HepG2 (cell line): ENCODE results near the gene CHST4. TPM values are rescaled to one million over a fixed set of nuclear protein-coding genes. Genes with fewer than 3 reads are reported as not detected.
A peak's percentile ranks its signal among the peaks of the same experiment; 100 is the strongest.

ENCODE experiments used
- CEBPG ChIP-seq: IDR thresholded peaks from 2 replicates; pipeline ENCODE4 v1.6.1; 2016
- DR1 ChIP-seq: sonication (generic); formaldehyde crosslinking; IDR thresholded peaks from 2 replicates; pipeline ENCODE4 v1.8.0; 2021; ENCODE audit warnings: mild to moderate bottlenecking, missing genetic modification reagents, inconsistent platforms
- FOXC1 ChIP-seq: sonication (generic); formaldehyde crosslinking; IDR thresholded peaks from 2 replicates; pipeline ENCODE4 v1.8.0; 2022; ENCODE audit warnings: mild to moderate bottlenecking, missing genetic modification reagents, borderline replicate concordance
- GFI1 ChIP-seq: sonication (generic); formaldehyde crosslinking; IDR thresholded peaks from 2 replicates; pipeline ENCODE4 v1.5.0; 2020; ENCODE audit warnings: missing genetic modification reagents, mild to moderate bottlenecking, borderline replicate concordance
- HDAC6 ChIP-seq: fragments of 200-600 bp; sonication (generic); IDR thresholded peaks from 2 replicates; pipeline ENCODE4 v1.7.0; 2017; ENCODE audit warnings: mild to moderate bottlenecking, antibody characterized with exemption, low read length, low read depth
- NFE2 ChIP-seq: sonication (generic); formaldehyde crosslinking; IDR thresholded peaks from 2 replicates; pipeline ENCODE4 v1.4.0; 2020; ENCODE audit warnings: missing genetic modification reagents
- RAD51 ChIP-seq: fragments of 450-650 bp; IDR thresholded peaks from 2 replicates; pipeline ENCODE4 v1.6.1; 2016; ENCODE audit warnings: borderline replicate concordance
- THAP11 ChIP-seq: IDR thresholded peaks from 2 replicates; pipeline ENCODE4 v1.6.1; 2016; ENCODE audit warnings: missing biosample characterization, missing genetic modification reagents
- XRCC5 ChIP-seq: fragments of 200-400 bp; formaldehyde crosslinking; optimal IDR thresholded peaks from 2 replicates; pipeline ENCODE3; 2017; ENCODE audit warnings: mild to moderate bottlenecking, low read length
- ZBTB8A ChIP-seq: sonication (generic); formaldehyde crosslinking; IDR thresholded peaks from 2 replicates; pipeline ENCODE4 v1.4.0; 2020; ENCODE audit warnings: mild to moderate bottlenecking, low read depth, missing genetic modification reagents, borderline replicate concordance
- ZNF343 ChIP-seq: sonication (generic); formaldehyde crosslinking; IDR thresholded peaks from 2 replicates; pipeline ENCODE4 v1.4.0; 2020; ENCODE audit warnings: mild to moderate bottlenecking, missing genetic modification reagents
- ZNF350 ChIP-seq: sonication (generic); formaldehyde crosslinking; IDR thresholded peaks from 2 replicates; pipeline ENCODE4 v1.4.0; 2020; ENCODE audit warnings: mild to moderate bottlenecking, low read depth, missing genetic modification reagents, borderline replicate concordance
- ZNF550 ChIP-seq: sonication (generic); formaldehyde crosslinking; IDR thresholded peaks from 2 replicates; pipeline ENCODE4 v1.4.0; 2020; ENCODE audit warnings: mild to moderate bottlenecking, missing genetic modification reagents, borderline replicate concordance
- ZNF567 ChIP-seq: sonication (generic); formaldehyde crosslinking; IDR thresholded peaks from 2 replicates; pipeline ENCODE4 v1.8.1; 2023; ENCODE audit warnings: mild to moderate bottlenecking, missing genetic modification reagents, borderline replicate concordance
- ZNF607 ChIP-seq: sonication (generic); formaldehyde crosslinking; IDR thresholded peaks from 2 replicates; pipeline ENCODE4 v1.5.1; 2020; ENCODE audit warnings: missing genetic modification reagents, mild to moderate bottlenecking, borderline replicate concordance
- ZNF703 ChIP-seq: sonication (generic); formaldehyde crosslinking; IDR thresholded peaks from 2 replicates; pipeline ENCODE4 v1.5.1; 2020; ENCODE audit warnings: missing genetic modification reagents, mild to moderate bottlenecking, moderate library complexity, borderline replicate concordance
- polyA plus RNA-seq, 8 experiments: library from polyadenylated mRNA; depleted of rRNA in 3 of 8; stranded (reverse) in 7 of 8; unstranded in 1 of 8; fragments of >200 nt; fragmentation: Illumina TruSeq in 4 of 8; extraction: Trizol in 4 of 8; gene quantifications; 2 replicates each; pipeline versions ENCODE4 v1.2.1 to v1.2.3, GENCODE V29; 2011 to 2016; ENCODE audit warnings: low read depth in 4 of 8, missing spikeins in 1 of 8, mixed read lengths in 1 of 8; ENCODE audit not compliant: insufficient read depth in 1 of 8
- total RNA-seq, 5 experiments: library from RNA; depleted of rRNA; stranded (reverse); fragments of >200 nt; fragmentation: Illumina TruSeq; extraction: Trizol; gene quantifications; 2 replicates each; pipeline ENCODE4 v1.2.3, GENCODE V29; 2016; ENCODE audit warnings: low read depth in 1 of 5
- TF ChIP-seq, protein P1 (sequence below): sonication (generic); formaldehyde crosslinking; IDR thresholded peaks from 2 replicates; pipeline ENCODE4 v1.4.0; 2020; ENCODE audit warnings: mild to moderate bottlenecking, missing genetic modification reagents
- TF ChIP-seq, protein P2 (sequence below): sonication (generic); formaldehyde crosslinking; IDR thresholded peaks from 2 replicates; pipeline ENCODE4 v1.4.0; 2020; ENCODE audit warnings: mild to moderate bottlenecking, missing genetic modification reagents
- TF ChIP-seq, protein P3 (sequence below): sonication (generic); formaldehyde crosslinking; IDR thresholded peaks from 2 replicates; pipeline ENCODE4 v1.5.0; 2020; ENCODE audit warnings: missing genetic modification reagents
- TF ChIP-seq, protein P4 (sequence below): sonication (generic); formaldehyde crosslinking; IDR thresholded peaks from 2 replicates; pipeline ENCODE4 v1.4.0; 2020; ENCODE audit warnings: missing genetic modification reagents
- TF ChIP-seq, protein P5 (sequence below): sonication (generic); formaldehyde crosslinking; IDR thresholded peaks from 2 replicates; pipeline ENCODE4 v1.4.0; 2020; ENCODE audit warnings: missing genetic modification reagents

The CHST4 gene
- total and polyA plus RNA-seq, 2 of the 13 experiments (the other 11 are each of a cell fraction or from before 2014, with no cell fraction given), result not detected

DNA sequence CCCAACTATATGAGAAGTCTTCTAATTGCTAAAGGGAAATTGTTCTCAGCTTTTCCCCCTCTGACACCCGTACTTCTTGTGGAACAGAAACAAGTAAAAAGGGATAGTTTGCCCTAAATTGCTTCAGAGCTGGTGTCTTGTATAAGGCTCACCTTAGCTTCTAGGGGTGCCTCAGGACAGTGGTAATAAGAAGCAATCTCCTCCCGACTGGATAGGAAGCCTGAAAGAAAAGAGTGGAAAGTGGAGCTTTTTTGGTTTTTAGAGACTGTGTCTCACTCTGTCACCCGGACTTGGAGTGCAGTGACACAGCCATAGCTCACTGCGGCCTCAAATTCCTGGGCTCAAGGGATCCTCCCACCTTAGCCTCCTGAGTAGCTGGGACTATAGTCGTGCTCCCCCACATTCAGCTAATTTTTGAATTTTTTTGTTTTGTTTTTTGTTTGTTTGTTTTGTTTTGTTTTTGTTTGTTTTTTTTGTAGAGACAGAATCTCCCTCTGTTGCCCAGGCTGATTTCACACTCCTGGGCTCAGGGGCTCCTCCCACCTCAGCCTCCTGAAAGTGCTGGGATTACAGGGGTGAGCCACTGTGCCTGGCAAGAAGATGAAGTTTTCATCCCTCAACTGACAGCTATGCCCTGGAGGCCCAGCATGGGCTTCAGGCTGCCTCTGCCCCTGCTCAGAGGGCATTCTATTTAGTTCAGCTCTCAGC lies 47.3 kb downstream of the CHST4 start (continued):
- TF ChIP-seq, protein P1, sequence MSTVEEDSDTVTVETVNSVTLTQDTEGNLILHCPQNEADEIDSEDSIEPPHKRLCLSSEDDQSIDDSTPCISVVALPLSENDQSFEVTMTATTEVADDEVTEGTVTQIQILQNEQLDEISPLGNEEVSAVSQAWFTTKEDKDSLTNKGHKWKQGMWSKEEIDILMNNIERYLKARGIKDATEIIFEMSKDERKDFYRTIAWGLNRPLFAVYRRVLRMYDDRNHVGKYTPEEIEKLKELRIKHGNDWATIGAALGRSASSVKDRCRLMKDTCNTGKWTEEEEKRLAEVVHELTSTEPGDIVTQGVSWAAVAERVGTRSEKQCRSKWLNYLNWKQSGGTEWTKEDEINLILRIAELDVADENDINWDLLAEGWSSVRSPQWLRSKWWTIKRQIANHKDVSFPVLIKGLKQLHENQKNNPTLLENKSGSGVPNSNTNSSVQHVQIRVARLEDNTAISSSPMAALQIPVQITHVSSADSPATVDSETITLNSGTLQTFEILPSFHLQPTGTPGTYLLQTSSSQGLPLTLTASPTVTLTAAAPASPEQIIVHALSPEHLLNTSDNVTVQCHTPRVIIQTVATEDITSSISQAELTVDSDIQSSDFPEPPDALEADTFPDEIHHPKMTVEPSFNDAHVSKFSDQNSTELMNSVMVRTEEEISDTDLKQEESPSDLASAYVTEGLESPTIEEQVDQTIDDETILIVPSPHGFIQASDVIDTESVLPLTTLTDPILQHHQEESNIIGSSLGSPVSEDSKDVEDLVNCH (CRISPR knock-in tag), result no peak; the same call in 1 of the 2 replicates
- TF ChIP-seq ZNF567 (CRISPR knock-in tag) (0 out of 2 replicates have a peak, but pooled peaks have one; percentile 31), CEBPG (CRISPR knock-in tag) (no peak; the same call in 1 of the 2 replicates), RAD51 (no peak), NFE2 (CRISPR knock-in tag) (no peak), ZBTB8A (CRISPR knock-in tag) (no peak), THAP11 (CRISPR knock-in tag) (no peak), FOXC1 (CRISPR knock-in tag) (peak; percentile 68; the same call in 1 of the 2 replicates), GFI1 (CRISPR knock-in tag) (no peak), XRCC5 (no peak), HDAC6 (no peak), DR1 (CRISPR knock-in tag) (no peak), ZNF343 (CRISPR knock-in tag) (no peak), ZNF550 (no peak), ZNF350 (CRISPR knock-in tag) (peak; percentile 62; the same call in 1 of the 2 replicates), ZNF703 (CRISPR knock-in tag) (no peak), ZNF607 (CRISPR knock-in tag) (no peak)
- TF ChIP-seq, protein P2, sequence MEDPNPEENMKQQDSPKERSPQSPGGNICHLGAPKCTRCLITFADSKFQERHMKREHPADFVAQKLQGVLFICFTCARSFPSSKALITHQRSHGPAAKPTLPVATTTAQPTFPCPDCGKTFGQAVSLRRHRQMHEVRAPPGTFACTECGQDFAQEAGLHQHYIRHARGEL (CRISPR knock-in tag), result no peak
- TF ChIP-seq, protein P3, sequence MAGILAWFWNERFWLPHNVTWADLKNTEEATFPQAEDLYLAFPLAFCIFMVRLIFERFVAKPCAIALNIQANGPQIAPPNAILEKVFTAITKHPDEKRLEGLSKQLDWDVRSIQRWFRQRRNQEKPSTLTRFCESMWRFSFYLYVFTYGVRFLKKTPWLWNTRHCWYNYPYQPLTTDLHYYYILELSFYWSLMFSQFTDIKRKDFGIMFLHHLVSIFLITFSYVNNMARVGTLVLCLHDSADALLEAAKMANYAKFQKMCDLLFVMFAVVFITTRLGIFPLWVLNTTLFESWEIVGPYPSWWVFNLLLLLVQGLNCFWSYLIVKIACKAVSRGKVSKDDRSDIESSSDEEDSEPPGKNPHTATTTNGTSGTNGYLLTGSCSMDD (CRISPR knock-in tag), result no peak
- TF ChIP-seq, protein P4, sequence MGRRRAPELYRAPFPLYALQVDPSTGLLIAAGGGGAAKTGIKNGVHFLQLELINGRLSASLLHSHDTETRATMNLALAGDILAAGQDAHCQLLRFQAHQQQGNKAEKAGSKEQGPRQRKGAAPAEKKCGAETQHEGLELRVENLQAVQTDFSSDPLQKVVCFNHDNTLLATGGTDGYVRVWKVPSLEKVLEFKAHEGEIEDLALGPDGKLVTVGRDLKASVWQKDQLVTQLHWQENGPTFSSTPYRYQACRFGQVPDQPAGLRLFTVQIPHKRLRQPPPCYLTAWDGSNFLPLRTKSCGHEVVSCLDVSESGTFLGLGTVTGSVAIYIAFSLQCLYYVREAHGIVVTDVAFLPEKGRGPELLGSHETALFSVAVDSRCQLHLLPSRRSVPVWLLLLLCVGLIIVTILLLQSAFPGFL (CRISPR knock-in tag), result no peak
- TF ChIP-seq, protein P5, sequence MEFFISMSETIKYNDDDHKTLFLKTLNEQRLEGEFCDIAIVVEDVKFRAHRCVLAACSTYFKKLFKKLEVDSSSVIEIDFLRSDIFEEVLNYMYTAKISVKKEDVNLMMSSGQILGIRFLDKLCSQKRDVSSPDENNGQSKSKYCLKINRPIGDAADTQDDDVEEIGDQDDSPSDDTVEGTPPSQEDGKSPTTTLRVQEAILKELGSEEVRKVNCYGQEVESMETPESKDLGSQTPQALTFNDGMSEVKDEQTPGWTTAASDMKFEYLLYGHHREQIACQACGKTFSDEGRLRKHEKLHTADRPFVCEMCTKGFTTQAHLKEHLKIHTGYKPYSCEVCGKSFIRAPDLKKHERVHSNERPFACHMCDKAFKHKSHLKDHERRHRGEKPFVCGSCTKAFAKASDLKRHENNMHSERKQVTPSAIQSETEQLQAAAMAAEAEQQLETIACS (CRISPR knock-in tag), result no peak
